LNCaP clone FGC (cell line): ENCODE measurements around the gene CNDP1.

Experiments
- DNase-seq: peaks from one replicate; pipeline ENCODE4 v3.0.0-alpha.2; 2011; ENCODE audit warnings: low read depth
- H3K4me3 ChIP-seq: 2 replicates; pipeline ENCODE4 v1.5.1; 2011; ENCODE audit warnings: mild to moderate bottlenecking, low read depth, low read length, control low read depth
- CTCF ChIP-seq: IDR thresholded peaks from 2 replicates; pipeline ENCODE4 v1.5.1; 2012; ENCODE audit warnings: mild to moderate bottlenecking; ENCODE audit not compliant: control insufficient read depth, insufficient read depth; ENCODE audit errors: extremely low read depth

Gene CNDP1

GRCh38 chr18:74567822-74568221 lies 33.5 kb downstream of the CNDP1 start:
- no peak for TF ChIP-seq CTCF
- no peak for DNase-seq
- H3K4me3 ChIP-seq, result no peak overlapping the region

- no peak for DNase-seq
- TF ChIP-seq CTCF, result no peak
- no peak overlapping the region for H3K4me3 ChIP-seq
These were observed 35.1 kb downstream of the CNDP1 start for GRCh38 chr18:74569401-74569800.

DNA sequence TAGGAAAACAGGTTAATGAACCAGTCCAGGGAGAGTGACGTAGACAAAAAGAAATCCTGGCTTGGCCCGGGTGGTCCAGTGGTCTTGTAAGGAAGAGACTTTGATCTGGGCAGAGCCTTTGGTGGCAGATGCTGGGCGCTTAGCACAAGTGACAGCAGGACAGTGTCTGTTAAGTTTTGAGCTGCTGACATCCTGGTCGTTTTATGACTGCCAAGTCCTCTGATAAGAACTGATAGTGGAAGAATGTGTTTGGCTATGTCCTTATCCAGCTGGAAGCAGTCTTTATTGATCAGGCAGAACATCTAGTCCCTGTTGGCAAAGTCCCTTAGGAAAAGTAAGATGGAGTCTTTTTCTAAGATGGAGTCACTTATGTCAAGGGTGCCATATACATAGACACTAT lies 36.0 kb downstream of the CNDP1 start:
- no peak for TF ChIP-seq CTCF
- no peak for DNase-seq
- no peak overlapping the region for H3K4me3 ChIP-seq

GRCh38 chr18:74571895-74572680 lies 37.8 kb downstream of the CNDP1 start:
- H3K4me3 ChIP-seq, result no peak overlapping the region
- no peak for TF ChIP-seq CTCF
- no peak for DNase-seq

DNA sequence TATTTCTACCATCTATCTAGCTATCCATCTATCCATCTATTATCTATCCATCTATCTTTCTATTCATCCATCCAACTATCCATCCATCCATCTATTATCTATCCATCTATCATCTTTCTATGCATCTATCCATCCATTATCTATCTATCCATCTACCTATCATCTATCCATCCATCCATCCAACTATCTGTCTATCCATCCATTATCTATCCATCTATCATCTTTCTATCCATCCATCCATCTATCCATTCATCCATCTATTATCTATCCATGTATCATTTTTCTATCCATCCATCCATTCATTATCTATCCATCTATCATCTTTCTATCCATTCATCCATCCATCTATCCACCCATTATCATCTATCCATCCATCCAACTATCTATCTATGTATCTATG lies 38.8 kb downstream of the CNDP1 start:
- H3K4me3 ChIP-seq, result no peak overlapping the region
- no peak for DNase-seq
- TF ChIP-seq CTCF, result no peak

DNA sequence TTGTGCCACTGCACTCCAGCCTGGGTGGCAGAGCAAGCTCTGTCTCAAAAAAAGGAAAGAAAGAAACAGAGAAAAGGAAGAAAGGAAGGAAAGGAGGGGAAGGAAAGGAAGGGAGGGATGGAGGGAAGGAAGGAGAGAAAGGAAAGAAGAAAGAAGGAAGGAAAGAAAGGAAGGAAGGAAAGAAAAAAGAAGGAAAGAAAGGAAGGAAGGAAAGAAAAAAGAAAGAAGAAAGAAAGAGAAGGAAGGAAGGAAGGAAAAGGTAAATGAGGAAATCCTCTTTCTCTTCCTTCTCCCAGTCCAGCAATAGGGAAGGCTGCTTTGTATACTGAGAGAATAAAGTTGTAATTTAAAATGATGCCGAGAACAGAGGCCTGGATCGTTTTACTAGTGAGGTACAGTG lies 40.6 kb downstream of the CNDP1 start:
- H3K4me3 ChIP-seq, result no peak overlapping the region
- no peak for TF ChIP-seq CTCF
- DNase-seq, result no peak

DNA sequence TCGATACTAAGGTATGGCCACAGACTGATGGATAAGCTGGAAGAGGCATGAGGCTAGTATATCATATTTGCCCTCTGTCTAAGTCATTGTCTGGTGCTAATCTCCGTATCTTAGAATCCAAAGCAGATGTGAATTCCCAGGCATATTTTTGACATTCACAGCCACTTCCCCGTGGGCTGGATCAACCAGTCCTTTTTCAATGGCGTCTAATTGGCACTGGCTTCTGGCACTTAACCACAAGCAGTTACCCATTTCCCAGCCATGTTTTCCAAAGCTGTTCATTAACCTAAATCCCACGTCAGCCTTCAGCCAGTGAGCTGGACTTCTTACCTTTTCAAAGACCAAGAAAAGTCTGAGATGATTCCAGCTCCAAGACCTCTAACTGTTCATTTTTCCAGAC lies 42.7 kb downstream of the CNDP1 start:
- TF ChIP-seq CTCF, result no peak
- DNase-seq, result no peak
- no peak overlapping the region for H3K4me3 ChIP-seq
